Activated CD4-positive, alpha-beta memory T cell treated with anti-CD3 and anti-CD28 coated beads for 36 hours (primary cell): ENCODE data around the gene TRAPPC12. TPM values are rescaled to one million over a fixed set of nuclear protein-coding genes. Genes with fewer than 3 reads are reported as not detected.

Source experiments
- CTCF ChIA-PET: fragments of 350-600 bp; sonication (Branson Sonifier 250); formaldehyde crosslinking; loops from one replicate; lab custom pipeline; 2021; ENCODE audit warnings: antibody characterized with exemption, inconsistent platforms; lab: Charles Lee
- POLR2A ChIA-PET: fragments of 350-600 bp; sonication (Branson Sonifier 250); formaldehyde crosslinking; loops from one replicate; lab custom pipeline; 2021; ENCODE audit warnings: antibody characterized with exemption; lab: Charles Lee
- DNase-seq: peaks from one replicate; pipeline ENCODE4 v3.0.0-alpha.2; 2020
- H3K27ac Mint-ChIP-seq: one replicate; pipeline ENCODE4 v1.8.0; 2021; ENCODE audit warnings: mixed read lengths
- H3K27me3 Mint-ChIP-seq: one replicate; pipeline ENCODE4 v1.8.0; 2021; ENCODE audit warnings: mixed read lengths
- H3K36me3 Mint-ChIP-seq: one replicate; pipeline ENCODE4 v1.8.0; 2021; ENCODE audit warnings: mixed read lengths
- H3K4me1 Mint-ChIP-seq: one replicate; pipeline ENCODE4 v1.8.0; 2021; ENCODE audit warnings: low read depth, mixed read lengths
- H3K4me3 Mint-ChIP-seq: one replicate; pipeline ENCODE4 v1.8.0; 2021; ENCODE audit warnings: mild to moderate bottlenecking, mixed read lengths
- H3K9me3 Mint-ChIP-seq: one replicate; pipeline ENCODE4 v1.8.0; 2021; ENCODE audit warnings: mixed read lengths
- intact Hi-C: fragments of 100-400 bp; cut with micrococcal nuclease; formaldehyde crosslinking; loops from one replicate; pipeline ENCODE4 v1.15.1; 2023
- total RNA-seq, 2 experiments: library from RNA; stranded (reverse); gene quantifications; one replicate each; pipeline ENCODE4 v1.2.3, GENCODE V29; 2021

Gene TRAPPC12
- total RNA-seq, 2 experiments from 2014 or later: 61.4 to 64.3 TPM

- intact Hi-C loops: no loop called here
Measured at GRCh38 chr2:3428577-3428976, 49.1 kb downstream of the TRAPPC12 start.

GRCh38 chr2:3429066-3429610 is 49.6 kb downstream of the TRAPPC12 start:
- intact Hi-C loops: no loop called here
- H3K9me3 Mint-ChIP-seq: no peaks in the 10 kb centered on the region
- no peak for DNase-seq
- no peak overlapping the region for H3K4me3 Mint-ChIP-seq
- no peaks in the 10 kb centered on the region for H3K27me3 Mint-ChIP-seq
- CTCF ChIA-PET: interaction anchor here (0.6 kb wide), 1 partner anchor 10 kb away, joined by 3 read pairs; no protein-coding TSS in a partner anchor
- POLR2A ChIA-PET: no interaction called here
- H3K4me1 Mint-ChIP-seq: peaks cover 3% of the 10 kb centered on the region
- no peak overlapping the region for H3K27ac Mint-ChIP-seq
- peaks cover 36% of the 10 kb centered on the region for H3K36me3 Mint-ChIP-seq

More at GRCh38 chr2:3428577-3428976, 49.1 kb downstream of the TRAPPC12 start:
- ChIA-PET POLR2A (no interaction called here), CTCF (no interaction called here)
- no peak for DNase-seq
- no peaks in the 10 kb centered on the region for H3K27me3 Mint-ChIP-seq
- no peak overlapping the region for H3K27ac Mint-ChIP-seq
- H3K4me3 Mint-ChIP-seq: no peak overlapping the region
- H3K9me3 Mint-ChIP-seq: no peaks in the 10 kb centered on the region
- peaks cover 5% of the 10 kb centered on the region for H3K4me1 Mint-ChIP-seq
- peaks cover 40% of the 10 kb centered on the region for H3K36me3 Mint-ChIP-seq

- Mint-ChIP-seq H3K9me3 (no peaks in the 10 kb centered on the region), H3K27me3 (no peaks in the 10 kb centered on the region), H3K36me3 (peaks cover 28% of the 10 kb centered on the region), H3K4me3 (no peak overlapping the region), H3K4me1 (peaks cover 3% of the 10 kb centered on the region), H3K27ac (no peak overlapping the region)
- ChIA-PET CTCF (interaction anchor here (0.6 kb wide), 1 partner anchor 11 kb away, joined by 3 read pairs; no protein-coding TSS in a partner anchor), POLR2A (no interaction called here)
- no peak for DNase-seq
- intact Hi-C loops: no loop called here
Measured at GRCh38 chr2:3430172-3430571, 50.7 kb downstream of the TRAPPC12 start.

- intact Hi-C loops: no loop called here
- DNase-seq: no peak
- Mint-ChIP-seq H3K4me3 (no peak overlapping the region), H3K9me3 (no peaks in the 10 kb centered on the region), H3K36me3 (peaks cover 24% of the 10 kb centered on the region), H3K4me1 (peaks cover 3% of the 10 kb centered on the region), H3K27ac (no peak overlapping the region), H3K27me3 (no peaks in the 10 kb centered on the region)
- ChIA-PET POLR2A (no interaction called here), CTCF (no interaction called here)
Measured at GRCh38 chr2:3430740-3431490, 51.4 kb downstream of the TRAPPC12 start.

- Mint-ChIP-seq H3K4me3 (no peak overlapping the region), H3K9me3 (no peaks in the 10 kb centered on the region), H3K27ac (no peak overlapping the region), H3K4me1 (peaks cover 3% of the 10 kb centered on the region), H3K36me3 (peaks cover 24% of the 10 kb centered on the region), H3K27me3 (no peaks in the 10 kb centered on the region)
- ChIA-PET CTCF (interaction anchor here (3.2 kb wide), 1 partner anchor 9 kb away, joined by 24 read pairs; no protein-coding TSS in a partner anchor), POLR2A (interaction anchor here (0.6 kb wide), 1 partner anchor 227 kb away, joined by 5 read pairs; no protein-coding TSS in a partner anchor)
- intact Hi-C loops: no loop called here
- DNase-seq: no peak
Measured at GRCh38 chr2:3432067-3432466, 52.6 kb downstream of the TRAPPC12 start.

GRCh38 chr2:3432693-3433338 is 53.3 kb downstream of the TRAPPC12 start:
- Mint-ChIP-seq H3K9me3 (no peaks in the 10 kb centered on the region), H3K27me3 (no peaks in the 10 kb centered on the region), H3K4me1 (peaks cover 2% of the 10 kb centered on the region), H3K36me3 (peaks cover 24% of the 10 kb centered on the region), H3K27ac (no peak overlapping the region), H3K4me3 (no peak overlapping the region)
- POLR2A ChIA-PET: interaction anchor here (1.5 kb wide), 1 partner anchor 9 kb away, joined by 3 read pairs; no protein-coding TSS in a partner anchor
- CTCF ChIA-PET: interaction anchor here (1.2 to 3.2 kb wide), 2 partner anchors 9 to 29 kb away, joined by 3 to 24 read pairs; no protein-coding TSS in a partner anchor
- intact Hi-C loops: no loop called here
- DNase-seq: no peak

- H3K27me3 Mint-ChIP-seq: no peaks in the 10 kb centered on the region
- H3K4me3 Mint-ChIP-seq: no peak overlapping the region
- H3K36me3 Mint-ChIP-seq: peaks cover 24% of the 10 kb centered on the region
- intact Hi-C loops: no loop called here
- ChIA-PET POLR2A (interaction anchor here (1.5 kb wide), 1 partner anchor 9 kb away, joined by 3 read pairs; no protein-coding TSS in a partner anchor), CTCF (interaction anchor here (1.2 to 3.2 kb wide), 2 partner anchors 10 to 29 kb away, joined by 3 to 24 read pairs; no protein-coding TSS in a partner anchor)
- H3K27ac Mint-ChIP-seq: no peak overlapping the region
- H3K4me1 Mint-ChIP-seq: no peaks in the 10 kb centered on the region
- DNase-seq: no peak
- H3K9me3 Mint-ChIP-seq: no peaks in the 10 kb centered on the region
Measured at GRCh38 chr2:3433339-3433699, 53.8 kb downstream of the TRAPPC12 start.

GRCh38 chr2:3433776-3434400 is 54.4 kb downstream of the TRAPPC12 start:
- Mint-ChIP-seq H3K4me3 (no peak overlapping the region), H3K4me1 (peaks cover 2% of the 10 kb centered on the region), H3K36me3 (peaks cover 22% of the 10 kb centered on the region), H3K27me3 (no peaks in the 10 kb centered on the region), H3K9me3 (no peaks in the 10 kb centered on the region), H3K27ac (no peak overlapping the region)
- intact Hi-C loops: no loop called here
- DNase-seq: no peak
- ChIA-PET POLR2A (interaction anchor here (1.5 kb wide), 1 partner anchor 8 kb away, joined by 3 read pairs; no protein-coding TSS in a partner anchor), CTCF (interaction anchor here (1.2 to 3.2 kb wide), 2 partner anchors 10 to 28 kb away, joined by 3 to 24 read pairs; no protein-coding TSS in a partner anchor)

GRCh38 chr2:3434654-3435053 is 55.2 kb downstream of the TRAPPC12 start:
- POLR2A ChIA-PET: interaction anchor here (1.5 kb wide), 1 partner anchor 8 kb away, joined by 3 read pairs; no protein-coding TSS in a partner anchor
- peaks cover 18% of the 10 kb centered on the region for H3K36me3 Mint-ChIP-seq
- CTCF ChIA-PET: interaction anchor here (3.2 kb wide), 1 partner anchor 11 kb away, joined by 24 read pairs; no protein-coding TSS in a partner anchor
- no peaks in the 10 kb centered on the region for H3K9me3 Mint-ChIP-seq
- intact Hi-C loops: no loop called here
- H3K27ac Mint-ChIP-seq: no peak overlapping the region
- peaks cover 3% of the 10 kb centered on the region for H3K4me1 Mint-ChIP-seq
- DNase-seq: no peak
- no peak overlapping the region for H3K4me3 Mint-ChIP-seq
- H3K27me3 Mint-ChIP-seq: no peaks in the 10 kb centered on the region

GRCh38 chr2:3435445-3435844 is 56.0 kb downstream of the TRAPPC12 start:
- intact Hi-C loops: no loop called here
- Mint-ChIP-seq H3K4me1 (peaks cover 11% of the 10 kb centered on the region), H3K27me3 (no peaks in the 10 kb centered on the region), H3K27ac (no peak overlapping the region), H3K4me3 (no peak overlapping the region), H3K36me3 (peaks cover 13% of the 10 kb centered on the region), H3K9me3 (no peaks in the 10 kb centered on the region)
- POLR2A ChIA-PET: no interaction called here
- no peak for DNase-seq
- CTCF ChIA-PET: no interaction called here

GRCh38 chr2:3440477-3440876 is 61.0 kb downstream of the TRAPPC12 start:
- ChIA-PET POLR2A (no interaction called here), CTCF (interaction anchor here (1.2 to 6.2 kb wide), 2 partner anchors 17 to 22 kb away, joined by 3 to 43 read pairs; no protein-coding TSS in a partner anchor)
- Mint-ChIP-seq H3K4me3 (no peak overlapping the region), H3K27ac (no peak overlapping the region), H3K9me3 (no peaks in the 10 kb centered on the region), H3K4me1 (peaks cover 19% of the 10 kb centered on the region), H3K27me3 (no peaks in the 10 kb centered on the region), H3K36me3 (no peaks in the 10 kb centered on the region)
- no peak for DNase-seq
- intact Hi-C loops: no loop called here
